ENCODE data around the gene FSTL3. TPM values are rescaled to one million over a fixed set of nuclear protein-coding genes. Genes with fewer than 3 reads are reported as not detected.

Gene FSTL3
- total RNA-seq, 1 experiment from 2014 or later: 32.5 TPM

- H3K4me1 ChIP-seq (ENCODE audit: control insufficient read depth, insufficient read depth, low read length): peaks cover 22% of the 10 kb centered on the region
- in situ Hi-C loops (cut with HindIII; ENCODE audit: low pct_unique_long_range_greater_than_20kb, low sequenced_read_pairs) (no loop called here), intact Hi-C loops (cut with micrococcal nuclease; ENCODE audit: unreplicated experiment) (no loop called here)
- no peaks in the 10 kb centered on the region for H3K9me3 ChIP-seq (ENCODE audit: control insufficient read depth, insufficient read depth, low read depth, low read length)
- no peak for ATAC-seq
- no peak overlapping the region for H3K27ac ChIP-seq (ENCODE audit: low read length)
- ChIA-PET POLR2A (interaction anchor here (0.5 kb wide), 1 partner anchor 29 kb away, joined by 3 read pairs; no protein-coding TSS in a partner anchor), CTCF (interaction anchor here (0.6 kb wide), 2 partner anchors 53 to 437 kb away, joined by 3 read pairs; no protein-coding TSS in a partner anchor)
- no peaks in the 10 kb centered on the region for H3K36me3 ChIP-seq (ENCODE audit: control insufficient read depth, insufficient read depth, low read length)
- no TSS peak for BruUV-seq (replicated peaks)
- no peak for DNase-seq (ENCODE audit: low read depth, low spot score)
- H3K27me3 ChIP-seq (ENCODE audit: control insufficient read depth, insufficient read depth, low read length): no peaks in the 10 kb centered on the region
- peak overlapping the region; percentile 46 to 48 for H3K4me3 ChIP-seq (ENCODE audit: low read depth in 2 of 2, low read length in 2 of 2)
- TF ChIP-seq POLR2AphosphoS5 (IDR thresholded peaks at IDR 0.05; ENCODE audit: low read depth, low read length) (no peak), TCF7L2 (IDR thresholded peaks at IDR 0.05; ENCODE audit: low read depth, low read length) (no peak), SIN3A (IDR thresholded peaks at IDR 0.05; ENCODE audit: borderline replicate concordance, insufficient read depth, low read depth, low read length) (no peak)
- TF ChIP-seq, protein P1, sequence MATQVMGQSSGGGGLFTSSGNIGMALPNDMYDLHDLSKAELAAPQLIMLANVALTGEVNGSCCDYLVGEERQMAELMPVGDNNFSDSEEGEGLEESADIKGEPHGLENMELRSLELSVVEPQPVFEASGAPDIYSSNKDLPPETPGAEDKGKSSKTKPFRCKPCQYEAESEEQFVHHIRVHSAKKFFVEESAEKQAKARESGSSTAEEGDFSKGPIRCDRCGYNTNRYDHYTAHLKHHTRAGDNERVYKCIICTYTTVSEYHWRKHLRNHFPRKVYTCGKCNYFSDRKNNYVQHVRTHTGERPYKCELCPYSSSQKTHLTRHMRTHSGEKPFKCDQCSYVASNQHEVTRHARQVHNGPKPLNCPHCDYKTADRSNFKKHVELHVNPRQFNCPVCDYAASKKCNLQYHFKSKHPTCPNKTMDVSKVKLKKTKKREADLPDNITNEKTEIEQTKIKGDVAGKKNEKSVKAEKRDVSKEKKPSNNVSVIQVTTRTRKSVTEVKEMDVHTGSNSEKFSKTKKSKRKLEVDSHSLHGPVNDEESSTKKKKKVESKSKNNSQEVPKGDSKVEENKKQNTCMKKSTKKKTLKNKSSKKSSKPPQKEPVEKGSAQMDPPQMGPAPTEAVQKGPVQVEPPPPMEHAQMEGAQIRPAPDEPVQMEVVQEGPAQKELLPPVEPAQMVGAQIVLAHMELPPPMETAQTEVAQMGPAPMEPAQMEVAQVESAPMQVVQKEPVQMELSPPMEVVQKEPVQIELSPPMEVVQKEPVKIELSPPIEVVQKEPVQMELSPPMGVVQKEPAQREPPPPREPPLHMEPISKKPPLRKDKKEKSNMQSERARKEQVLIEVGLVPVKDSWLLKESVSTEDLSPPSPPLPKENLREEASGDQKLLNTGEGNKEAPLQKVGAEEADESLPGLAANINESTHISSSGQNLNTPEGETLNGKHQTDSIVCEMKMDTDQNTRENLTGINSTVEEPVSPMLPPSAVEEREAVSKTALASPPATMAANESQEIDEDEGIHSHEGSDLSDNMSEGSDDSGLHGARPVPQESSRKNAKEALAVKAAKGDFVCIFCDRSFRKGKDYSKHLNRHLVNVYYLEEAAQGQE (IDR thresholded peaks at IDR 0.05; ENCODE audit: insufficient read depth in 1 of 2, low read depth in 2 of 2, low read length in 1 of 2): no peak
- TF ChIP-seq, protein P2, sequence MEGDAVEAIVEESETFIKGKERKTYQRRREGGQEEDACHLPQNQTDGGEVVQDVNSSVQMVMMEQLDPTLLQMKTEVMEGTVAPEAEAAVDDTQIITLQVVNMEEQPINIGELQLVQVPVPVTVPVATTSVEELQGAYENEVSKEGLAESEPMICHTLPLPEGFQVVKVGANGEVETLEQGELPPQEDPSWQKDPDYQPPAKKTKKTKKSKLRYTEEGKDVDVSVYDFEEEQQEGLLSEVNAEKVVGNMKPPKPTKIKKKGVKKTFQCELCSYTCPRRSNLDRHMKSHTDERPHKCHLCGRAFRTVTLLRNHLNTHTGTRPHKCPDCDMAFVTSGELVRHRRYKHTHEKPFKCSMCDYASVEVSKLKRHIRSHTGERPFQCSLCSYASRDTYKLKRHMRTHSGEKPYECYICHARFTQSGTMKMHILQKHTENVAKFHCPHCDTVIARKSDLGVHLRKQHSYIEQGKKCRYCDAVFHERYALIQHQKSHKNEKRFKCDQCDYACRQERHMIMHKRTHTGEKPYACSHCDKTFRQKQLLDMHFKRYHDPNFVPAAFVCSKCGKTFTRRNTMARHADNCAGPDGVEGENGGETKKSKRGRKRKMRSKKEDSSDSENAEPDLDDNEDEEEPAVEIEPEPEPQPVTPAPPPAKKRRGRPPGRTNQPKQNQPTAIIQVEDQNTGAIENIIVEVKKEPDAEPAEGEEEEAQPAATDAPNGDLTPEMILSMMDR (IDR thresholded peaks at IDR 0.05): no peak
Measured at GRCh38 chr19:676007-676338, 219 bp upstream of the FSTL3 start.

GRCh38 chr19:677201-677600, 1.0 kb downstream of the FSTL3 start:
- ATAC-seq: peak; percentile 38
- H3K27me3 ChIP-seq (ENCODE audit: control insufficient read depth, insufficient read depth, low read length): no peaks in the 10 kb centered on the region
- no peak for TF ChIP-seq POLR2AphosphoS5 (IDR thresholded peaks at IDR 0.05; ENCODE audit: low read depth, low read length)
- no peak for TF ChIP-seq SIN3A (IDR thresholded peaks at IDR 0.05; ENCODE audit: borderline replicate concordance, insufficient read depth, low read depth, low read length)
- TF ChIP-seq, protein P1 (IDR thresholded peaks at IDR 0.05; ENCODE audit: insufficient read depth in 1 of 2, low read depth in 2 of 2, low read length in 1 of 2): no peak
- TF ChIP-seq, protein P2 (IDR thresholded peaks at IDR 0.05): no peak
- no peak for TF ChIP-seq TCF7L2 (IDR thresholded peaks at IDR 0.05; ENCODE audit: low read depth, low read length)
- no peak overlapping the region for H3K27ac ChIP-seq (ENCODE audit: low read length)
- no peaks in the 10 kb centered on the region for H3K9me3 ChIP-seq (ENCODE audit: control insufficient read depth, insufficient read depth, low read depth, low read length)
- no TSS peak for BruUV-seq (replicated peaks)
- ChIA-PET CTCF (interaction anchor here (0.6 kb wide), 3 partner anchors 22 to 52 kb away, joined by 3 to 4 read pairs (median 3); no protein-coding TSS in a partner anchor), POLR2A (interaction anchor here (0.6 to 0.9 kb wide), 3 partner anchors 27 to 74 kb away, joined by 3 to 5 read pairs (median 3); no protein-coding TSS in a partner anchor)
- in situ Hi-C loops (cut with HindIII; ENCODE audit: low pct_unique_long_range_greater_than_20kb, low sequenced_read_pairs) (no loop called here), intact Hi-C loops (cut with micrococcal nuclease; ENCODE audit: unreplicated experiment) (no loop called here)
- no peaks in the 10 kb centered on the region for H3K36me3 ChIP-seq (ENCODE audit: control insufficient read depth, insufficient read depth, low read length)
- H3K4me1 ChIP-seq (ENCODE audit: control insufficient read depth, insufficient read depth, low read length): peaks cover 22% of the 10 kb centered on the region
- DNase-seq (ENCODE audit: low read depth, low spot score): no peak
- peak overlapping the region; percentile 13 to 68; a peak in 3 of 4 replicates for H3K4me3 ChIP-seq (ENCODE audit: low read depth in 2 of 2, low read length in 2 of 2)

Data from Panc1 (cell line).